OCI-LY7 (cell line): ENCODE data around the gene GALNT7.

Experiments
- CTCF ChIP-seq: fragments of 200-600 bp; sonication (generic); conservative IDR thresholded peaks from 2 replicates; pipeline ENCODE4 v1.5.1; 2014; ENCODE audit warnings: mild to moderate bottlenecking, antibody characterized with exemption, low read length, moderate library complexity, mixed read lengths
- EZH2phosphoT487 ChIP-seq: fragments of 200-600 bp; sonication (generic); IDR thresholded peaks from 2 replicates; pipeline ENCODE4 v1.6.1; 2018; ENCODE audit warnings: low read depth, borderline replicate concordance, mild to moderate bottlenecking, mixed run types, antibody characterized with exemption, low read length, moderate library complexity, mixed read lengths

GRCh38 chr4:173151496-173151895, 17.1 kb upstream of the GALNT7 start:
- TF ChIP-seq CTCF (no peak), EZH2phosphoT487 (no peak)
